H1 (cell line): ENCODE data around the gene HOXB3.

ENCODE experiments used
- CTCF ChIP-seq, 3 experiments: IDR thresholded peaks; 1 replicate in 2 of 3; 2 replicates in 1 of 3; pipeline versions ENCODE4 v1.5.1 to v1.6.1; 2011; ENCODE audit warnings: low read length in 3 of 3, mild to moderate bottlenecking in 3 of 3, inconsistent platforms in 2 of 3, low read depth in 1 of 3, moderate library complexity in 1 of 3; ENCODE audit not compliant: insufficient read depth in 1 of 3; ENCODE audit errors: control extremely low read depth in 1 of 3
- EZH2 ChIP-seq: fragments of 200-600 bp; sonication (generic); IDR thresholded peaks from 2 replicates; pipeline ENCODE4 v1.7.1; 2012; ENCODE audit warnings: low read depth, mild to moderate bottlenecking, moderate library complexity, low read length, inconsistent platforms; ENCODE audit not compliant: severe bottlenecking
- POLR2A ChIP-seq, 2 experiments: IDR thresholded peaks; 1 replicate in 1 of 2; 2 replicates in 1 of 2; pipeline ENCODE4 v1.6.1; 2011; ENCODE audit warnings: low read depth in 2 of 2, low read length in 2 of 2, mild to moderate bottlenecking in 2 of 2; ENCODE audit errors: control extremely low read depth in 1 of 2
- RNF2 ChIP-seq: fragments of 200-900, 300-1000 bp; sonication (generic); IDR thresholded peaks from 2 replicates; pipeline ENCODE4 v1.7.1; 2016; ENCODE audit warnings: borderline replicate concordance, low read depth, mild to moderate bottlenecking, antibody characterized with exemption, low read length; ENCODE audit not compliant: poor library complexity, severe bottlenecking; ENCODE audit errors: missing control alignments
- YY1 ChIP-seq: IDR thresholded peaks from 2 replicates; pipeline ENCODE4 v1.6.1; 2011; ENCODE audit warnings: low read depth, mild to moderate bottlenecking, low read length

GRCh38 chr17:48596000-48596734 lies 6.1 kb upstream of the HOXB3 start:
- TF ChIP-seq CTCF (IDR thresholded peaks at IDR 0.05; ENCODE audit: control extremely low read depth in 1 of 3, insufficient read depth in 1 of 3, low read depth in 1 of 3, low read length in 3 of 3) (no peak), YY1 (no peak), POLR2A (IDR thresholded peaks at IDR 0.05; ENCODE audit: control extremely low read depth in 1 of 2, low read depth in 2 of 2, low read length in 2 of 2) (no peak), RNF2 (peak; percentile 88), EZH2 (peak; percentile 75)
